ENCODE data around the gene VASN. TPM values are rescaled to one million over a fixed set of nuclear protein-coding genes. Genes with fewer than 3 reads are reported as not detected.

The VASN gene
- total and polyA plus RNA-seq, 8 donors: 3.7 to 25.6 (median 10.9) TPM

GRCh38 chr16:4383591-4384444, 12.2 kb downstream of the VASN start:
- intact Hi-C loops (cut with DNase I; ENCODE audit: low total_unique reads): no loop called here
- H3K36me3 ChIP-seq: peaks cover 33 to 90% (median 86%) of the 10 kb centered on the region in 4 donors

GRCh38 chr16:4384509-4384942, 12.9 kb downstream of the VASN start:
- 66 to 69% (median 67%) methylated on average over 17 to 20 of the region's 20 CpGs for WGBS, 5 donors
- Histone ChIP-seq H3K4me1 (peaks cover 6 to 49% (median 17%) of the 10 kb centered on the region in 4 donors), H3K9me3 (no peaks in the 10 kb centered on the region), H3K4me3 (no peak overlapping the region), H3K27me3 (no peaks in the 10 kb centered on the region), H3K27ac (peak overlapping the region in 3 of 5 donors; percentile 18 to 29 (median 26)), H3K36me3 (peaks cover 31 to 96% (median 90%) of the 10 kb centered on the region in 4 donors)
- DNase-seq: no peak
- TF ChIP-seq CTCF (IDR thresholded peaks at IDR 0.05): no peak
- no peak for TF ChIP-seq POLR2A (IDR thresholded peaks at IDR 0.05)
- no peak for TF ChIP-seq EP300 (IDR thresholded peaks at IDR 0.05)
- TF ChIP-seq POLR2AphosphoS5 (IDR thresholded peaks at IDR 0.05): no peak
- intact Hi-C loops (cut with DNase I; ENCODE audit: low total_unique reads): no loop called here

More at GRCh38 chr16:4383591-4384444, 12.2 kb downstream of the VASN start:
- DNase-seq: no peak
- Histone ChIP-seq H3K9me3 (no peaks in the 10 kb centered on the region), H3K4me1 (peaks cover 6 to 57% (median 24%) of the 10 kb centered on the region in 4 donors), H3K27me3 (no peaks in the 10 kb centered on the region), H3K4me3 (no peak overlapping the region), H3K27ac (peak overlapping the region in 2 of 5 donors; percentile 18 to 29)
- no peak for TF ChIP-seq POLR2AphosphoS5 (IDR thresholded peaks at IDR 0.05)
- TF ChIP-seq CTCF (IDR thresholded peaks at IDR 0.05): no peak
- no peak for TF ChIP-seq EP300 (IDR thresholded peaks at IDR 0.05)
- TF ChIP-seq POLR2A (IDR thresholded peaks at IDR 0.05): no peak
- 86 to 97% (median 92%) methylated on average over 6 to 12 of the region's 12 CpGs for whole genome bisulfite sequencing, 5 donors

DNA sequence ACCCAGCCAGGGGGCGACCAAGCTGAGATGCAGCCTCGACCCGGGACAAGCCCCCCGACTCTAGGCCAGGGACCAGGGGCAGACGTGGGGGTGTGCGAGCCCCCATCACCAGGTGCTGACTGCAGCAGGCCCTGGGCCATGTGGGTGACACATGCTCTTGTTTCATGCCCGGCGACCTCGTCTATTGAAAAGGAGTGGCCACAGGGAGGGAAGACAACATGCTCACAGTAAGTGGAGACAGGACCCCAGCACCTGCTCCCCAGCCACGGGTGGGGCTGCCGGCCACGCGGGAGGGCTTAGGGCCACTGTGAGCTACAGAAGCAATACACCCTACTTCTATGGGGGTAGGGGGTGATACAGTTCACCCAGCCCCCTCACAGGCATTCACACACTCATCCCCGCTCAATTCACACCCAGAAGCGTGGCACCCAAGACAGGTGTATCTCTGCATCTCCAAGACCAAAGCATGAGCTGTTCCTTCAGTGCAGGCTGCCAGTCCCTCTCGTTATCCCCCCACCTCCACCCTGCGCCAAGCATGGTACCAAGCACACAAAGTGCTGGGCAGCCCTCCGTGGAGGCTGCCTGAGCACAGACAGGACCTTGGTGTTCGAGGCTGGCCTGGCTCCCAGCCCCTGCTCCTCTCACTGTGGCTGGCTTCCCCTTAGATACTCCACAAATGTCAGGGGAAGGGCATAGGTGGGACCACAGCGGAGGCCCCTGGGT, 13.6 kb downstream of the VASN start:
- DNase-seq: no peak
- 70 to 85% (median 78%) methylated on average over 18 to 20 of the region's 20 CpGs for WGBS, 5 donors
- no peaks in the 10 kb centered on the region for H3K27me3 ChIP-seq
- peaks cover 2 to 45% (median 13%) of the 10 kb centered on the region in 4 donors for H3K4me1 ChIP-seq
- intact Hi-C loops (cut with DNase I; ENCODE audit: low total_unique reads): no loop called here
- H3K4me3 ChIP-seq: no peak overlapping the region
- peaks cover 31 to 100% (median 96%) of the 10 kb centered on the region in 4 donors for H3K36me3 ChIP-seq
- no peaks in the 10 kb centered on the region for H3K9me3 ChIP-seq
- peak overlapping the region in 3 of 5 donors; percentile 13 to 39 (median 20) for H3K27ac ChIP-seq
- TF ChIP-seq POLR2A (IDR thresholded peaks at IDR 0.05) (no peak), EP300 (IDR thresholded peaks at IDR 0.05) (no peak), POLR2AphosphoS5 (IDR thresholded peaks at IDR 0.05) (no peak), CTCF (IDR thresholded peaks at IDR 0.05) (no peak)

GRCh38 chr16:4385789-4386450, 14.3 kb downstream of the VASN start:
- 68 to 83% (median 71%) methylated on average over 9 to 11 of the region's 11 CpGs for WGBS, 5 donors
- no peaks in the 10 kb centered on the region for H3K27me3 ChIP-seq
- H3K4me1 ChIP-seq: peaks cover 0 to 38% (median 8%) of the 10 kb centered on the region in 4 donors
- H3K36me3 ChIP-seq: peaks cover 27 to 100% (median 96%) of the 10 kb centered on the region in 4 donors
- H3K9me3 ChIP-seq: no peaks in the 10 kb centered on the region
- TF ChIP-seq POLR2AphosphoS5 (IDR thresholded peaks at IDR 0.05): no peak
- no peak for TF ChIP-seq CTCF (IDR thresholded peaks at IDR 0.05)
- TF ChIP-seq EP300 (IDR thresholded peaks at IDR 0.05): no peak
- TF ChIP-seq POLR2A (IDR thresholded peaks at IDR 0.05): no peak
- H3K4me3 ChIP-seq: no peak overlapping the region
- intact Hi-C loops (cut with DNase I; ENCODE audit: low total_unique reads): no loop called here
- peak overlapping the region in 3 of 5 donors; percentile 20 to 39 (median 29) for H3K27ac ChIP-seq
- DNase-seq: no peak
